Neural progenitor cell (in vitro differentiated cells): Measurements from ENCODE around the gene KCNQ1. TPM values are rescaled to one million over a fixed set of nuclear protein-coding genes. Genes with fewer than 3 reads are reported as not detected.

Experiments used
- DNase-seq: peaks from one replicate; pipeline ENCODE4 v3.0.0-alpha.2; 2016; ENCODE audit warnings: low spot score
- H2AFZ ChIP-seq: fragments of 200-600 bp; sonication (generic); replicated peaks from 2 replicates; pipeline ENCODE4 v1.6.1; 2016; ENCODE audit warnings: antibody characterized with exemption
- H3F3A ChIP-seq: fragments of 200-600 bp; sonication (generic); 2 replicates; pipeline ENCODE4 v1.6.1; 2016; ENCODE audit warnings: antibody characterized with exemption, low read depth
- H3K27ac ChIP-seq: fragments of 200-600 bp; sonication (generic); 2 replicates; pipeline ENCODE4 v1.5.1; 2016; ENCODE audit warnings: mild to moderate bottlenecking
- H3K27me3 ChIP-seq: fragments of 200-600 bp; sonication (generic); 2 replicates; pipeline ENCODE4 v1.6.1; 2016; ENCODE audit warnings: mild to moderate bottlenecking, moderate library complexity
- H3K36me3 ChIP-seq: fragments of 200-600 bp; sonication (generic); 2 replicates; pipeline ENCODE4 v1.5.1; 2016
- H3K4me1 ChIP-seq: fragments of 200-600 bp; sonication (generic); 2 replicates; pipeline ENCODE4 v1.6.1; 2016; ENCODE audit warnings: mixed run types
- H3K4me2 ChIP-seq: fragments of 200-600 bp; sonication (generic); 2 replicates; pipeline ENCODE4 v1.6.1; 2016
- H3K4me3 ChIP-seq: fragments of 200-600 bp; sonication (generic); 2 replicates; pipeline ENCODE4 v1.5.1; 2016
- H3K79me2 ChIP-seq: fragments of 200-600 bp; sonication (generic); 2 replicates; pipeline ENCODE4 v1.6.1; 2016; ENCODE audit warnings: low read depth
- H3K9ac ChIP-seq: fragments of 200-600 bp; sonication (generic); 2 replicates; pipeline ENCODE4 v1.6.1; 2016
- H3K9me3 ChIP-seq: fragments of 200-600 bp; sonication (generic); 2 replicates; pipeline ENCODE4 v1.5.1; 2016; ENCODE audit warnings: low read depth
- H4K20me1 ChIP-seq: fragments of 200-600 bp; sonication (generic); 2 replicates; pipeline ENCODE4 v1.6.1; 2016; ENCODE audit warnings: low read depth
- H3K27ac Mint-ChIP-seq: 3 replicates; pipeline ENCODE4 v1.8.0; 2021; ENCODE audit warnings: mixed read lengths
- H3K27me3 Mint-ChIP-seq: 2 replicates; pipeline ENCODE4 v1.8.0; 2022; ENCODE audit warnings: low read depth, mild to moderate bottlenecking, inconsistent platforms, moderate library complexity, mixed read lengths; ENCODE audit not compliant: insufficient read depth
- H3K36me3 Mint-ChIP-seq: 3 replicates; pipeline ENCODE4 v1.8.0; 2021; ENCODE audit warnings: mixed read lengths
- H3K4me1 Mint-ChIP-seq: 3 replicates; pipeline ENCODE4 v1.8.0; 2021; ENCODE audit warnings: mixed read lengths
- H3K4me3 Mint-ChIP-seq: 3 replicates; pipeline ENCODE4 v1.8.0; 2021; ENCODE audit warnings: mild to moderate bottlenecking, moderate library complexity, mixed read lengths
- H3K9me3 Mint-ChIP-seq: 3 replicates; pipeline ENCODE4 v1.8.0; 2020; ENCODE audit warnings: mixed read lengths
- EZH2 ChIP-seq: fragments of 200-600 bp; sonication (generic); IDR thresholded peaks from 2 replicates; pipeline ENCODE4 v1.6.1; 2017; ENCODE audit warnings: antibody characterized with exemption, mild to moderate bottlenecking, moderate library complexity
- EZH2phosphoT487 ChIP-seq: fragments of 200-600 bp; sonication (generic); IDR thresholded peaks from 2 replicates; pipeline ENCODE4 v1.6.1; 2017; ENCODE audit warnings: antibody characterized with exemption
- total RNA-seq: library from RNA; depleted of rRNA; stranded (reverse); fragments of >200 nt; gene quantifications from 2 replicates; pipeline ENCODE4 v1.2.3, GENCODE V29; 2015; ENCODE audit warnings: low replicate concordance
- TF ChIP-seq, protein P1 (sequence below): fragments of 200-600 bp; sonication (generic); IDR thresholded peaks from 2 replicates; pipeline ENCODE4 v1.5.1; 2017; ENCODE audit warnings: antibody characterized with exemption, mild to moderate bottlenecking

KCNQ1 gene
- total RNA-seq, 1 donor from 2014 or later, result 0.11 TPM

- DNase-seq, result peak; percentile 32
- Histone ChIP-seq H3K79me2 (peaks cover 8% of the 10 kb centered on the region), H3K36me3 (no peaks in the 10 kb centered on the region), H3K4me1 (peaks cover 33% of the 10 kb centered on the region), H3K4me2 (no peak overlapping the region), H3K9ac (no peak overlapping the region), H3K4me3 (no peak overlapping the region), H3K9me3 (no peaks in the 10 kb centered on the region), H3K27ac (no peak overlapping the region), H2AFZ (no peak overlapping the region), H3K27me3 (peaks cover 39% of the 10 kb centered on the region), H4K20me1 (peaks cover 16% of the 10 kb centered on the region), H3F3A (peaks cover 47% of the 10 kb centered on the region)
- Mint-ChIP-seq H3K36me3 (peaks cover 8% of the 10 kb centered on the region), H3K9me3 (no peaks in the 10 kb centered on the region), H3K4me3 (peak overlapping the region; percentile 71), H3K27me3 (peaks cover 5% of the 10 kb centered on the region), H3K27ac (peak overlapping the region; percentile 90), H3K4me1 (peaks cover 40% of the 10 kb centered on the region)
- TF ChIP-seq EZH2 (no peak), EZH2phosphoT487 (no peak)
- TF ChIP-seq, protein P1, sequence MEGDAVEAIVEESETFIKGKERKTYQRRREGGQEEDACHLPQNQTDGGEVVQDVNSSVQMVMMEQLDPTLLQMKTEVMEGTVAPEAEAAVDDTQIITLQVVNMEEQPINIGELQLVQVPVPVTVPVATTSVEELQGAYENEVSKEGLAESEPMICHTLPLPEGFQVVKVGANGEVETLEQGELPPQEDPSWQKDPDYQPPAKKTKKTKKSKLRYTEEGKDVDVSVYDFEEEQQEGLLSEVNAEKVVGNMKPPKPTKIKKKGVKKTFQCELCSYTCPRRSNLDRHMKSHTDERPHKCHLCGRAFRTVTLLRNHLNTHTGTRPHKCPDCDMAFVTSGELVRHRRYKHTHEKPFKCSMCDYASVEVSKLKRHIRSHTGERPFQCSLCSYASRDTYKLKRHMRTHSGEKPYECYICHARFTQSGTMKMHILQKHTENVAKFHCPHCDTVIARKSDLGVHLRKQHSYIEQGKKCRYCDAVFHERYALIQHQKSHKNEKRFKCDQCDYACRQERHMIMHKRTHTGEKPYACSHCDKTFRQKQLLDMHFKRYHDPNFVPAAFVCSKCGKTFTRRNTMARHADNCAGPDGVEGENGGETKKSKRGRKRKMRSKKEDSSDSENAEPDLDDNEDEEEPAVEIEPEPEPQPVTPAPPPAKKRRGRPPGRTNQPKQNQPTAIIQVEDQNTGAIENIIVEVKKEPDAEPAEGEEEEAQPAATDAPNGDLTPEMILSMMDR, result no peak
Measured at GRCh38 chr11:2887515-2888195, 442.8 kb downstream of the KCNQ1 start.

DNA sequence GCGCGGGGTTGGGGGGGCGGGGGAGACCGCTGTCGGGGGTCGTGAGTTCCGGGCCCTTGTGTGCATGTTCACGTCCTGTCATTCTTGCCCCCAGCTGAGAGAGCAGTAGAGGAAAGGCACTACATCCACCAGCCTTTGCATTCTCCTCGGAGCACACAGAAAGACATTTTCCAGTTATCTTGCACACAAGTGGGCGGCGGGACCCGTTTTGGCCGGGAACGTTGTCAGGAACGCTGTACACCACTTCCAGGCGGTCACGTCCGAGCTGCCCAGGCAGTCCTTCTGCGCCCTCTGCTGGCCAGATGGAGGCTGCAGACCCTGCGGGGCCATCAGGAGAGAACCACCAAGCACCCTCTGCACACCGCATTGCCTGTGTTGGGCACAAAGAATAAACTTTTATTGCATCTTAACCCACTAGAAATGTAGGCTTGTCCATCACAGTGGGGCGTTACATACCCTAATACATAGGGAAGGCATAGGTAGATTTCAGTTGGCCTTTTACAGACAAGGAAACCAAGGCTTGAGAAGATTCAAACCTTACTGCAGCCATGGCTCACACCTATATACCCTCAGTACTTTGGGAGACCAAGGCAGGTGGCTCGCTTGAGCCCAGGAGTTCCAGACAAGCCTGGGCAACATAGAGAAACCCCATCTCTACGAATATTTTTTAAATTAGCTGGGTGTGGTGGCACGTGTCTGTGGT, 443.6 kb downstream of the KCNQ1 start:
- Histone ChIP-seq H2AFZ (no peak overlapping the region), H3F3A (peaks cover 45% of the 10 kb centered on the region), H3K79me2 (peaks cover 8% of the 10 kb centered on the region), H3K4me3 (no peak overlapping the region), H3K27ac (no peak overlapping the region), H3K4me2 (no peak overlapping the region), H3K27me3 (peaks cover 32% of the 10 kb centered on the region), H3K4me1 (peaks cover 26% of the 10 kb centered on the region), H4K20me1 (peaks cover 8% of the 10 kb centered on the region), H3K36me3 (no peaks in the 10 kb centered on the region), H3K9me3 (no peaks in the 10 kb centered on the region), H3K9ac (no peak overlapping the region)
- peaks cover 5% of the 10 kb centered on the region for H3K27me3 Mint-ChIP-seq
- H3K36me3 Mint-ChIP-seq, result peaks cover 1% of the 10 kb centered on the region
- H3K9me3 Mint-ChIP-seq, result no peaks in the 10 kb centered on the region
- peaks cover 35% of the 10 kb centered on the region for H3K4me1 Mint-ChIP-seq
- TF ChIP-seq, protein P1, result peak; percentile 96
- TF ChIP-seq EZH2 (no peak), EZH2phosphoT487 (no peak)
- DNase-seq, result peak; percentile 93
- H3K4me3 Mint-ChIP-seq, result peak overlapping the region; percentile 48
- peak overlapping the region; percentile 60 for H3K27ac Mint-ChIP-seq

DNA sequence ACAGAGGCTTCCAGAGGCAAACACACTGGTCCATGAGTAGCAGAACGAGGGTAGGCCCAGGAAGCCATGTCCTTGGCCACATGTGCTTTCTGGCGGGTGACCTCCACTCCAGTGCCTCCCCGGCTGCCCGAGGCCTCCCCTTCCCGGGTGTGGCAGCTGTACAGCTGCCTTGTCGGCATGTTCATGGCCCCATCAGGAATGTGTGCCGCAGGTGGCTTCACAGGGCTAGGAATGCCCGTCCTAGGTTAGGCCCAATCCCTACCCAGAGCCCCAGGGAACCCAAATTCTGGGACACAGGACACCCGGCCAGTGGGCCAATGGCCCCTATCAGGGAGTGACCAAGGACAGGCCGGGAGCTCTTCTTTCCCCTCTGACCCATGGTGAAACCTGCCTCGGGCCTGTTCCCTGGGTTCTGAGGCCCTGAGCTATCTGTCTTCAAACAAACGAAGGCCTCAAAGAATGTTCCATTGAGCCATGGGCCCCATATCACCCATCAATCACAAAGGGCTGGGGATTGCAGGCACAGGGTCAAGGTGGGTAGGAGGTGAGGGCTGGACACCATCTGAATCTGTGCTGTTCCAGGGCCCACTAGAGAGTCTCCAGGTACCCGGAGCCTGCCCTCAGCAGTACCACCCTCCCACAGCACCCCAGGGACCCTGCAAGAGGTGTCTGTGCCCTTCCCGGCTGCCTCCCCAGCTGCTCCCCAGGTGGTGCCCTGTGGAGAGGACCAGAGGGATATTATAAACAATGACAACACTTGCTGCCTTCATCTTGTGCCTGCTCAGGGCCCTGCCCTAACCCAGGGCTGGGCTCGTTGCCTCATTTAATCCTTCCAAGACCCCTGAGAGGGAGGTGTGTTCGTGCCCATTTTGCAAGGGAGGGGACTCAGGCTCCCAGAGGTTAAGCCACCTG, 444.8 kb downstream of the KCNQ1 start:
- Mint-ChIP-seq H3K27me3 (peaks cover 4% of the 10 kb centered on the region), H3K27ac (peak overlapping the region; percentile 90), H3K9me3 (no peaks in the 10 kb centered on the region), H3K4me1 (peaks cover 34% of the 10 kb centered on the region), H3K36me3 (no peaks in the 10 kb centered on the region), H3K4me3 (no peak overlapping the region)
- H3K9me3 ChIP-seq, result no peaks in the 10 kb centered on the region
- peaks cover 4% of the 10 kb centered on the region for H3K79me2 ChIP-seq
- H3K4me1 ChIP-seq, result peaks cover 24% of the 10 kb centered on the region
- H4K20me1 ChIP-seq, result peaks cover 4% of the 10 kb centered on the region
- no peaks in the 10 kb centered on the region for H3K36me3 ChIP-seq
- no peak for DNase-seq
- TF ChIP-seq, protein P1, result no peak
- H3F3A ChIP-seq, result peaks cover 40% of the 10 kb centered on the region
- H3K27ac ChIP-seq, result no peak overlapping the region
- no peak overlapping the region for H3K4me3 ChIP-seq
- H3K9ac ChIP-seq, result no peak overlapping the region
- no peak overlapping the region for H3K4me2 ChIP-seq
- peaks cover 27% of the 10 kb centered on the region for H3K27me3 ChIP-seq
- H2AFZ ChIP-seq, result no peak overlapping the region
